ENCODE measurements around the gene AQP5. TPM values are rescaled to one million over a fixed set of nuclear protein-coding genes. Genes with fewer than 3 reads are reported as not detected.

The AQP5 gene
- total and polyA plus RNA-seq, 2 donors (not counting 3 experiments of a cell fraction or from before 2014, with no cell fraction given): 0.95 to 2.3 TPM

DNA sequence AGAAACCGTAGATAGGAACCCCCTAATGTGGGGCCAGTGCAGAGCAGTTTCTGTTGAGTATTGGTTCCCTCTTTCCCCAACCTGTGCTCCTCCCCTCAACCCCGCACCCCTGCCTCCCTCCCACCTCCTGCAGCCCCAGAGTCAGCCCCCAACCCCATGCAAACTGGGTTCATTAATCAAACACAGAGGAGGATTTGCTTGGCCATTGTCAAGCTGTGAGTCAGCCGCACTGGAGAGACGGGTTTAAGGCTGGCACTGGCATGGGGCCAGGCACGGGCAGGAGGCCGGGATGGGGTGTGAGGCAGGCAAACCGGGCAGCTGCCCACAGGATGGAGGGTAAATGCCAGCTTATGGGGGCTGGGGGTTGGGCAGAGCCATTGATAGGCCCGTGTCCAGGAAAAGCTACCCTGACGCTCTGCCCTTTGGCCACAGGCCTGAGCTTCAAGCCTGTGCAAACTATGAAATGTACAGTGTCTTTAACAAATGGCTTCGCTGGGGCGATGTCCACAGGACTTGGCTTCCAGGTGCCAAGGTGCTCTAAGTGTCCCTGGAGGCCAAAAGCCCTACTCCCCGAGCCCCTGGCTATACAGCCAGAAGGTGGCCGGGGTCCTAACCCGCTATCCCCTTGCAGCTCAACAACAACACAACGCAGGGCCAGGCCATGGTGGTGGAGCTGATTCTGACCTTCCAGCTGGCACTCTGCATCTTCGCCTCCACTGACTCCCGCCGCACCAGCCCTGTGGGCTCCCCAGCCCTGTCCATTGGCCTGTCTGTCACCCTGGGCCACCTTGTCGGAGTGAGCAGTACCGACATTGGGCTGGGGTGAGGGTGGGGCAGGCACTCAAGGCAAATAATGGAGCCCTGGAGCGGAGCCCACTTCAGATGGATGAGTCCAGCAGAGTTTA, 1.4 kb downstream of the AQP5 start:
- Histone ChIP-seq H3K4me3 (replicated peaks in 1 of 3; ENCODE audit: insufficient read depth in 1 of 3, low read depth in 1 of 3, low read length in 3 of 3) (no peak overlapping the region), H3K36me3 (ENCODE audit: control insufficient read depth in 2 of 2, extremely low read depth in 1 of 2, insufficient read depth in 2 of 2, low read length in 2 of 2) (no peaks in the 10 kb centered on the region), H3K27me3 (ENCODE audit: control insufficient read depth in 2 of 2, insufficient read depth in 2 of 2, low read length in 2 of 2) (peaks cover 2 to 4% of the 10 kb centered on the region in 2 experiments), H3K9me3 (replicated peaks; ENCODE audit: control insufficient read depth, insufficient read depth, low read length) (no peaks in the 10 kb centered on the region), H3K4me2 (ENCODE audit: insufficient read depth, low read length) (no peak overlapping the region), H3K27ac (ENCODE audit: insufficient read depth, low read depth, low read length) (no peak overlapping the region), H3K79me2 (ENCODE audit: control insufficient read depth, insufficient read depth, low read length) (no peaks in the 10 kb centered on the region), H3K9me1 (replicated peaks; ENCODE audit: control insufficient read depth, extremely low read depth, insufficient read depth, low read length) (no peaks in the 10 kb centered on the region), H3K9ac (replicated peaks; ENCODE audit: extremely low read depth, insufficient read depth, low read length) (no peak overlapping the region), H3K4me1 (ENCODE audit: control insufficient read depth, extremely low read depth, insufficient read depth, low read length) (peaks cover 34% of the 10 kb centered on the region), H4K20me1 (replicated peaks; ENCODE audit: control insufficient read depth, extremely low read depth, insufficient read depth, low read length) (no peaks in the 10 kb centered on the region), H2AFZ (ENCODE audit: low read depth, low read length) (no peak overlapping the region)
- BruUV-seq (replicated peaks): no TSS peak
- TF ChIP-seq FOS (IDR thresholded peaks at IDR 0.05; ENCODE audit: borderline replicate concordance, insufficient read depth, low read length): peak; percentile 42
- TF ChIP-seq MYC (IDR thresholded peaks at IDR 0.05; ENCODE audit: low read depth, low read length): no peak
- TF ChIP-seq, protein P1, sequence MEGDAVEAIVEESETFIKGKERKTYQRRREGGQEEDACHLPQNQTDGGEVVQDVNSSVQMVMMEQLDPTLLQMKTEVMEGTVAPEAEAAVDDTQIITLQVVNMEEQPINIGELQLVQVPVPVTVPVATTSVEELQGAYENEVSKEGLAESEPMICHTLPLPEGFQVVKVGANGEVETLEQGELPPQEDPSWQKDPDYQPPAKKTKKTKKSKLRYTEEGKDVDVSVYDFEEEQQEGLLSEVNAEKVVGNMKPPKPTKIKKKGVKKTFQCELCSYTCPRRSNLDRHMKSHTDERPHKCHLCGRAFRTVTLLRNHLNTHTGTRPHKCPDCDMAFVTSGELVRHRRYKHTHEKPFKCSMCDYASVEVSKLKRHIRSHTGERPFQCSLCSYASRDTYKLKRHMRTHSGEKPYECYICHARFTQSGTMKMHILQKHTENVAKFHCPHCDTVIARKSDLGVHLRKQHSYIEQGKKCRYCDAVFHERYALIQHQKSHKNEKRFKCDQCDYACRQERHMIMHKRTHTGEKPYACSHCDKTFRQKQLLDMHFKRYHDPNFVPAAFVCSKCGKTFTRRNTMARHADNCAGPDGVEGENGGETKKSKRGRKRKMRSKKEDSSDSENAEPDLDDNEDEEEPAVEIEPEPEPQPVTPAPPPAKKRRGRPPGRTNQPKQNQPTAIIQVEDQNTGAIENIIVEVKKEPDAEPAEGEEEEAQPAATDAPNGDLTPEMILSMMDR (IDR thresholded peaks at IDR 0.05; ENCODE audit: extremely low read depth in 1 of 2, insufficient read depth in 1 of 2, low read depth in 1 of 2, low read length in 2 of 2): no peak
- TF ChIP-seq EZH2 (IDR thresholded peaks at IDR 0.05; ENCODE audit: borderline replicate concordance, low read depth, low read length, severe bottlenecking): no peak
- POLR2A ChIA-PET: interaction anchor here (0.6 to 1.2 kb wide), 3 partner anchors 122 to 249 kb away, joined by 3 read pairs; partner anchors contain the start of gene SMARCD1
- FAIRE-seq (peak; percentile 47), DNase-seq (ENCODE audit: low read depth, low spot score) (peak; percentile 57)
- intact Hi-C loops (cut with micrococcal nuclease) (no loop called here), dilution Hi-C loops (cut with MboI; ENCODE audit: extremely low pct_ligation_motif_present, low sequenced_read_pairs) (loop anchor here (25.0 kb wide), 1 partner anchor 99 kb away; the partner anchor contains the start of gene ASIC1)
- CTCF ChIA-PET: interaction anchor here (1.0 to 11.4 kb wide), 9 partner anchors 9 to 103 kb away, joined by 3 to 317 read pairs (median 8); no protein-coding TSS in a partner anchor

Data from endothelial cell of umbilical vein (primary cell).